GDM1 (cell line): ENCODE measurements around the gene NTNG2.
A peak's percentile ranks its signal among the peaks of the same experiment; 100 is the strongest.
"Not testable (repeated sequence)": the region's sequence is repeated elsewhere in the genome, so short reads cannot be mapped to it uniquely, and the experiment has no call there.

Experiments
- DNase-seq: peaks from one replicate; lab custom pipeline; 2025; lab: John Stamatoyannopoulos, UW

The NTNG2 gene, protein sequence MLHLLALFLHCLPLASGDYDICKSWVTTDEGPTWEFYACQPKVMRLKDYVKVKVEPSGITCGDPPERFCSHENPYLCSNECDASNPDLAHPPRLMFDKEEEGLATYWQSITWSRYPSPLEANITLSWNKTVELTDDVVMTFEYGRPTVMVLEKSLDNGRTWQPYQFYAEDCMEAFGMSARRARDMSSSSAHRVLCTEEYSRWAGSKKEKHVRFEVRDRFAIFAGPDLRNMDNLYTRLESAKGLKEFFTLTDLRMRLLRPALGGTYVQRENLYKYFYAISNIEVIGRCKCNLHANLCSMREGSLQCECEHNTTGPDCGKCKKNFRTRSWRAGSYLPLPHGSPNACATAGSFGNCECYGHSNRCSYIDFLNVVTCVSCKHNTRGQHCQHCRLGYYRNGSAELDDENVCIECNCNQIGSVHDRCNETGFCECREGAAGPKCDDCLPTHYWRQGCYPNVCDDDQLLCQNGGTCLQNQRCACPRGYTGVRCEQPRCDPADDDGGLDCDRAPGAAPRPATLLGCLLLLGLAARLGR

DNA sequence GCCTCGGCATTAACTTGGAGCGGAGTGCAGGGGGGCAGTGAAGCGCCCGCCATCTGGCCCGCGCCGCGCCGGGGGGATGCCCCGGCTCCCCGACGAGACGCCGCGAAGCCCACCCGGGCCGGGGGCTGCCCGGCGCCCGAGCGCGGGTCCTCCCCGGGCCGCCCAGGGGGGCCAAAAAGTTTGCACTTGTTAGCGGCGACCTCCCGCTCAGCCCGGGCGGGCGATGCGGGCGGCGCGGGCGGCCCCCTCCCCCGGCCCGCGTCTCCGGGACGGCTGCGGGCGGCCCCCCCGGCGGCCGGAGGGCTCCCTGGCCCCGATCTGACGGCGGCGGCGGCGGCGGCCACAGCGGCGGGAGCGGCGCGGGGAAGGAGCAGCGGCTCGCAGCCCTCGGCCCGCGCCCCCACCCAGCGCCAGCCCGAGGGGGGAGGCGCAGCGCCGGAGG lies at the start of gene NTNG2:
TSS of gene NTNG2 (plus strand) at position 316 of the 442 bp plus-strand sequence. CDS start 4,774 bp downstream, outside the sequence.
- DNase-seq, result no peak

DNA sequence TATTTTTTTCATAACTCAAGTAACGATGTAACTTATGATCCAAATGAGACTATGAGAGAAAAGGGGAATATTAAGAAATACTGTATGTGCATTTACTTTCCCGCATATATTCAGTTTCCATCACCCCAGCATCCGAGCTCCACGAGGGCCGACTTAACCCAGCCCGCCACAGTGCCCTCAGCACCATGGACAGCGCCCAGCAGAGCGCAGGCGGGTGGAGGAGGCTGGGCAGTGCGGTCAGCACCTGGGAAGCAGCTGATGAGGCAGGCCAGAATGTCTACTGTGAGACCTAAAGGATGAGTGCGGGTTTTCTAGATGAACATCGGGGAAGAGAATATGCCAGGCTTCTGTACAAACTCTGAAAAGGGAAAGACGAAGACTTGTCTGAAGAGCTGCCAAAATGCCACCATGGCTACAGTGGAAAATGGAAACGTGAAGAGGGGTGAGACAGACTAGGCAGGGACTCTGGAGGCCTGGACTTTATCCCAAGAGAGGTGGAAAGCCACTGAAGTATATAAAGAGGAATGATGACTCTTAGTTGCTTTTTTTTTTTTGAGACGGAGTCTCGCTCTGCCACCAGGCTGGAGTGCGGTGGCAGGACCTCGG lies 47.7 kb upstream of the NTNG2 start:
- DNase-seq, result peak; percentile 0

DNA sequence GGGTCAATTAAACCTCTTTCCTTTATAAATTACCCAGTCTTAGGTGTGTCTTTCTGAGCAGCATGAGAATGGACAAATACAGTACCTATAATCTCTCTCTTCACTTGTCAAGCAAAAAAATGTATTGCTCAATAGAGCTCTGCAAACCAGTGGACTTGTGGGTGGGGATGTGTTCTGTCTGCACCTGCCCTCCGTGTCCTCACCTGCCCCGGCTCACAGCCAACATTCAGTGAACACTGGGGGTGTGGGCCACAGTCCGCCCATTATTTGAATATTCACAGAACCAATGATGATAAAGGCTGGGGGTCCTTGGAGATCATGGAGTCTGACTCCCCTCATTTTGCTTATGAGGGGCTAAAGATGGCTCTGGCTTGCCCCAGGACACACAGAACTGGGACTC lies 45.3 kb upstream of the NTNG2 start:
- no peak for DNase-seq

DNA sequence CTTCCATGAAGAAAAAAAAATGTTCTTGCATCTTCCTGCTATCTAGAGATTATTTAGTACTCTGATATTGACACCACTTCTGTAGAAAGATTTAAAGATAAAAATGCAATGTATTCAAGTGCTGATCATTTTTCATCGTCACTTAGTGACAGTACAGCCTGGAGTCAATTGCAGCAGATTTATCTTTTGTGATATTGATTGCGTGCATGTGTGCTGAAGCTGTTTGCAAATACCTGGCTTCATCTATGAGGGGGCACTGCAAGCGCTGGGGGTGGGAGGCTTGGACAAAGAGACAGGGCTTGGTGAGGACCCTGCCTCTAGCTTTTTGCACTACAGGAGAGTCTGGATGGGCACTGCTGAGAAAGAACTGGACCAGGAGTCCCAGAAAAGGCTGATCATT lies 44.2 kb upstream of the NTNG2 start:
- no peak for DNase-seq

DNA sequence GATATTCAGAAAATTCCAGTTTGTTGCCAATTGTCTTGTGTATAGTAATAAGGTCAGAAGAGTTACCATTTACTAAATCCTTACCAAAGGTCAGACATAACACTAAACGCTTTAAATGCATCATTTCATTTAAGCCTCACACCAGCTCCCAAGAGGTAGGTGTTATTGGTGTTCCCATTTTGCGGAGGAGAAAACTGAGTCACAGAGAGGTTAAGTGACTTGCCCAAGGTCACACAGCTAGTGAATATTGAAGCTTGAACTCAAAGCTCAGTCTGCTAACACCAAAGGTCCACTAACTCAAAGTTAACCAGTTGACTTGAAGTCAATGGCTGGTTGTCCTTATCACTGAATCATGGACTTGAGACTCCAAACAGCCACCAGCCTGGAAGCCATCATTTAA lies 40.8 kb upstream of the NTNG2 start:
- no peak for DNase-seq

DNA sequence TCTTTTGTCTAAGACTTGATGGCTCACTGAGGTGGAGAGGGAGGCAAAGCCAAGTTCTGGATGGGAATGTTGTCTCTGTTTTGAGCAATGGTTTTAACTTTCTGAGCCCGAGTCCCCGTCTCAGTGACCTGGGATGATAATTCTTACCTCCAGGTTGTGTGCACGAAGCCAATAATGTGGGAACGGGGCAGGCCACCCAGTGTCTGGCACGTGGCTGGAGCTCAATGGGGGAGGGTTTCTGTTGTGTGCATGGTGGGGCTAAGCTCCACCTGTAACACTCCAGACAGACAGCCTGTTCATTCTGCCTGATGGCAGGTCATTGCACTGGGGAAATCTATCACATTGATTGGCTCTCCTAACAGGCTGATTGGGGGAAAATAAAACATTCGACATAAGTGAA lies 37.1 kb upstream of the NTNG2 start:
- no peak for DNase-seq

DNA sequence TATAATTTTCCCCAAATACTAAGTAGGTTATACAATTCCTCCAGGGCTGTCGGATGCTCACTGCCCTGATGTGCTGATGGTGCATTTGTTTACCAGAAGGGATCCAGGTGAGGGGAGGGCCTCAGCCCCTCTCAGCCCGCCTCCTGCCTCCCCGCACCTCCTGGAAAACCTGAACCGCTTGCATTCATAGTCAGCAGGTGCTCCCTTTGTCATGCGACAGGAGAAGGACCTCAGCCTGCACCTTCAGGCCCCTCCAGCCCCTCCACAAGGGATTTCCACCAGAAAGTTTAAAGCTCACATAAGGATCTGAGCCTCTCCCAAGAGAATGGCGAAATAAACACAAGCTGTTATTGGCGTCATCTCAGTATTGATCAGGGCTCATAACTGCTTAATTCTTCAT lies 36.5 kb upstream of the NTNG2 start:
- DNase-seq, result no peak

DNA sequence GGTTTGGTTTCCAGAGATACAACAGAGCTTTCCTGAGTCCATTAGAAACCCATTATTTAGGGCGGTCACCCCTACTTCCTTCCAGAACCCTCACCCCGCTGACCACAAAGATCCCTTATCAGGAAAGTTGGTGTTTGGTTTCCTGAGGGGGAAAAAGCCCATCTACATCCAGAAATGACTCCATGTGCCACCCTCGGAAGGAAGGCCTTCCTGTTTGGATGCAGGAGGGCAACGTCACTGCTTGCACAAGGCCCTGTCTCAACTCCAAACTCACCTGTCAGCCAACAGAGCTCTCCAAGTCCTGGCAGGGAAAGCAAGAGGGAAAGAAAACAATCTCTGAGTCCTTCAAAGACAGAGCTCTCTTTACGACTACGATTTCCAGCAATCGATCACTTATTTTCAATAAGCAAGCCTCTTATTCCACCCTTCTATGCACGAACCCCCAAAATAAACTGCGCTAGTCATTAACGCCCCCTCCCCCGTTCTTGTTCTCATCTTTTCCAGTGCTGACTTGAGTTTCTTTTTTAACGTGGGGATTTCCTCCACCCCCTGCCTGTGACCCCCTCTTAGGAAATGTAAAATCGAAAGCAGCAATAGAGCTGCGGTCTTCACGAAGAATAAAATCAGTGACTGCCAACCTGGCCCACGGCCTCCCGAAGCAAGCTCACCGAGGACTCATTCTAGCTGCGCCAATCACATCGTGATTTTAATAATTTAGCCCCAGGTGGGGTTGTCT lies 35.7 kb upstream of the NTNG2 start:
- DNase-seq, result no peak

DNA sequence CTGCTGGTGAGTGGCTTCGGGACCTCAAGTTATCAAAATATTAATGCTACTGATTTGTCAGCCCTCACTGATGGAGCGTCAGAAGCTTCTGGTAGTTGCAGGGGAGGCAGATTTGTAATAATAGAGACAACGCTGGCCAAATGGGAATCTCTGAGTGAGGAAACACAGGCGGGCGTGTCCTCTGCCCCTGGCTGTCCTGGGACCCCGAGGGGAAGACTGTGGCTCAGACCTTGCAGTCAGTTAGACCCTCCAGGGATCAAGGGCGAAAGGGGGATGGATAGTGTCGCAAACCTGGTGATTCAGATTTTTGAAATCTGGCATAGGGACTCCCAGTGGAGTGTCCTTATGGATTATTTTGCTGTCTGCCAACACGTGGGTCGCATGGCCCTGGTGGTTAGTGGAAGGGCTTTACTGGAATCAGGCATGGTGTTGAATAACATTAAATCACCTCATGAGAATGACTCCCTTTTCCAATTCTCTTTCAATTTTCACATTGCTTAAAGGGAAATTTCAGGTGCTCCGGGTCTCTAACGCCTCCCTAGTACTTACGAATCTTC lies 35.1 kb upstream of the NTNG2 start:
- no peak for DNase-seq

DNA sequence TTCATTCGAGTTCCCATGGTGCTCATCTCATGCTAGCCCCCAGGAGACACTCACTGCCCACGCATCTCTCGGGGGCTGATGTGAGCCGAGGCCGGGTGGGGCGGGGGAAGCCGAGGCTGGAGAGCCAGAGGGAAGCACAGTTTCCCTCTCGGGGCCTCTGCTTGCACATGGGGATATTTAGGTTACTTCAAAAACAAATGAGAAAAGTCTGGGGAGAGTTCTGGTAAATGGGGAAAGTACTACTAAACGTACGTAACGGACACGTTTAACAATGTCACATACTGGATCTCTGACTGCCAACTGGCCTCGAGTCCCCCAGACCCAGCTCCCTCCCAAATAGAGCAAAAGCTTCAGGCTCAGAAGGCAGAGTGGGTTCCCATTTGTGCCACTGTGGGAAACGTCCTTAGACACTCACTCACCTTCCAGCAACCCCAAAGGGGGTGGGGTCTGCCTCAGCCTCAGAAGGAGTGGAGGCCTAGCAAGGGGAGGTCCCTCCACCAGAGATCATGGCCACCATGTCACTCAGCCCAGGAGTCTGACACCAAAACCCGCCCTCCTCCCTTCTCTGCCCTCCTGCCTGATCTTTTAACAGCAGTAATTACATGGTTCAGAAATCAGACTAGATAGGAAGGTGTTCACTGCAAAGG lies 33.8 kb upstream of the NTNG2 start:
- no peak for DNase-seq

DNA sequence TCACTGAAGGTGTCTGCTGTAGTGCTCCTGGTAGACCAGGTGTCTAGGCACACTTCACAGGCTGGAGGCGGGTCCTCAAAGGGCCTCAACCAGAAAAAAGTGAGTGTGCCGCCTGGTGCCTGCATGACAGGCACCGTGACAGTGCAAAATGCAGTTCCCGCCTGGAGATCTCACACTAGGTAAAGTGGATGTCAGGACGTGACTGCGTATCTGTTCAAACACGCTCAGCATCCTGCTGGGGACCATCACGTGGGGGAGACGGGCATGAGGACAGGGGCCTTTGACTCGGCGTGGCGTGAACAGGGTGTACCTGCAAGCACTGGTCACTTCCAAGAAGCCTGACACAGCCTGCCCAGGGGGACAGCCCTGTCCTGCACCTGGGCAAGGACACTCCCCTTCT lies 32.3 kb upstream of the NTNG2 start:
- DNase-seq, result no peak

DNA sequence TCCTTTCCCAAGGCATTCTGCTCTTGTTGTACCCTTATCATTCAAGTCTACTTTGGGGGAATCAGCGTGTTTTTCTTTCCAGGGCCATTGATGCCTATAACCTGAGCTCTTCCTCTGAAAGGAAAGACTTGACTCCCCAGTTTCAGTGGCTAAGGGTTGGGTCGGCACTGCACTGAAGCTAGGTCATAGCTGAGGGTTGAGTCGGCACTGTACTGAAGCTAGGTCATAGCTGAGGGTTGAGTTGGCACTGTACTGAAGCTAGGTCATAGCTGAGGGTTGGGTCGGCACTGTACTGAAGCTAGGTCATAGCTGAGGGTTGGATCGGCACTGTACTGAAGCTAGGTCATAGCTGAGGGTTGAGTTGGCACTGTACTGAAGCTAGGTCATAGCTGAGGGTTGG lies 27.8 kb upstream of the NTNG2 start:
- DNase-seq, result not testable (repeated sequence)

DNA sequence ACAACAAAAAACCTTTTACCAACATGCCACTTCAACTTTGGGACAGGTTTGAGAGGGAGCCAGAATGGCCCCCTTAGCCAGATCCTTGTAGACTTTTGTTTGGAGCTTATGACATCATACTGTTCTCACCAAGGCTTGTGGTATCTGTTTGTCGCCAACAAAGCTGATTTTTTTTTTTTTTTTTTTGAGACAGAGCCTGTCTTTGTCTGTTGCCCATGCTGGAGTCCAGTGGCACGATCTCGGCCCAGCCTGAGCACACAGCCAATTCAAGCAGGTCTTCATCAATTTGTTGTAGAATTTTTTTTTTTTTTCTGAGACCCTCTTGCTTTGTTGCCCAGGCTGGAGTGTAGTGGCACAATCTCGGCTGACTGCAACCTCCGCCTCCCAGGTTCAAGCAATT lies 26.4 kb upstream of the NTNG2 start:
- no peak for DNase-seq

DNA sequence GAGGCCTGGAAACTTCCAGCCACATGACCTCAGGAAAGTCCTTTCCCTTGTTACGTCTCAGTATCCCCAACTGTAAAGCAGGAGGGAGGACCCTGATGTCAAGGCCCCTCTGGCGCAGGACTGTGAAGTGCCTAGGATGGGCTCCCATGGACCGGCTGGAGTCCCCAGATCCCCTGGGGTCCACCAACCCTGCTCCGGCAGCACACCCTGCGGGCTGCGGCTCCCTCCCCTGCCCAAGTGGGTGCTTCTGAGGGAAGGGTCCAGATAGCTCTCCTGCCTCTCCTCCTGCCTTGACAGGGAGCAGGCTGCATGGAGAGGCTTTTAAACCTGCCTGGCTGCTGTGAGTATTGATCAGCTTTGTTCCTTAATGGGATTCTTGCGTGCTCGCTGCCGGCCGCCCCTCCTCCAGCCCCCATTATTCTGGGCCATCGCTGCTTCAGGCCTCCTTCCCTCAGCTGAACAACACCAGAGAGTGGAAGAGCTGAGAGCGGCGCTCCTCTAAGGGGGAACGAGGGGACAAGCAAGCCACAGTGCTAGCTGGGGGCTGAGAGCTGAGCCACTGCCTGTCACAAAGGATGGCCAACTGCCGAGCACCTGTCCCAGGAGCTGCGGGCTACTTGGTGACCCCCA lies 25.6 kb upstream of the NTNG2 start:
- no peak for DNase-seq

DNA sequence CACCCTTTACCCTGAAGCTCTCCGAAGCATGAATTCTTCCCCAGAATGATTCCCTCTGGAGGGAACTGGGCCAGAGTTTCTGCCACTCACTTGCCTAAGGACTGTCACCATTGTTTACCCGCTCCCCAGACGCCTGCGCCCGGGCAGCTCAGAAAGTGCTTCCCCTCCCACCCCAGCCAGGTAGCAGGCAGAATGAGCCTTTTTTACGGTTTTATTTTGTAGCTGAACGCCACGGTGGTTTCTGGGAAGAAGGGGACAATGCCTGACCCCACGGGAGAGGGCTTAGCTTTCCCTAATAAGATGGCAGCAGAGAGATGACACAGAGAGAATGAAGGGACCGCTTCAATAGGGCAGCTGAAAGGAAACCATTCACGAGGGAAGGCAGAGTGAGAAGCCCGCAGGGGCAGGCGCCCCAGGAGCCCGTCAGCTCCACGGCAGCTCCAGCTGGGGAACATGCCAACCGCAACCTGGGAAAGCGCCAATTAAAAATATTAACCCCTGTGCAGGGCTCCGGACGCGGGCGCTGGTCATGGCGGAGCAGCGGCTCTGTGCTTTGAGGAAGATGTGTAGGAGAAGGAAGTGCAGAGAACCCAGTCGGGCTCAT lies 20.4 kb upstream of the NTNG2 start:
- no peak for DNase-seq

DNA sequence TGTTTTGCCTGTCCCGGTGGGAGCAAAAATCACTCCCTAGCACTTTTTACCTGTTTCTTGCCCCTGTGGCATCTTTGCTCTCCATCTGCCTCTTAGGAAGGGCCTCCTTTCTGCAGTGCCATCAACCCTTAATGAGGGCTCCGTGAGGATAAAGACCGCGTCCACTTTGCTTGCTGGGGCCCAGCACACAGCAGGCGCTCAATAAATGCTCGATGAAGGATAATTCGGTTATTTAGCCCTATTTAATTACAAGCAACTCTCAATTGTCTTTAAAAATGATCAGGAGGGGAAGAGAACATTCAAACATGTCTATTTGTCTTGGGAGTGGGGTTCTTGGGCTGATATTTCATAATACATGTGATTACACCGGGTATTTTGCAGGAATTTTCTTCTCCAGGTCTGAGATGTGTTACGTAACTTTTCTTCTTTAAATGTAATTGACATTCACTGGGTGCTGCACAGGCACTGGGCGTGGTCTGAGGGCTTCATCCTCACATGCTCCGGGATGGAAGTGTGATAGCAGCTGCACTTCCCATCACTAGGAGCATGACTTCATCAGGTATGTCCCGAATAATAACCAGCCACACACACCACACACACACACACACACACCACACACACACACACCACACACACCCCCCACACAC lies 19.8 kb upstream of the NTNG2 start:
- DNase-seq, result no peak

DNA sequence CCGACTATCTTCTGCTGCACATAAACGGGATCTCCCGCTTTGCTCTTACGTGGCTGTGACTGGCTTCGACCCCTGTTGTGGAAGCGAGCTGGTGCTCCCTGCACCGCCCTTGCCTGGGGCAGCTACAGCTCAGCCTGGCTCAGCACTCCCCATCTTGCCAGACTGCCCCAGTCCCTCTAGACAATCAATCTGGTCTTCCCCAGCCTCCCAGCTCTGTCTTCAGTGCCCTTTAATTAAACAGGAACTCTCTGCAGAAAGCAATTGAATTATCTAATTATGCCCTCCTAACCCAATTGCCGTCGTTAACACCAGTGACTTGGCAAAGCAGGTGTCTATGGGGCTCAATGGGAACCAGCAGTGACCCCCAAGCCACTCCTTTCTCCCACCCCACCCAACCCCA lies 18.9 kb upstream of the NTNG2 start:
- no peak for DNase-seq

DNA sequence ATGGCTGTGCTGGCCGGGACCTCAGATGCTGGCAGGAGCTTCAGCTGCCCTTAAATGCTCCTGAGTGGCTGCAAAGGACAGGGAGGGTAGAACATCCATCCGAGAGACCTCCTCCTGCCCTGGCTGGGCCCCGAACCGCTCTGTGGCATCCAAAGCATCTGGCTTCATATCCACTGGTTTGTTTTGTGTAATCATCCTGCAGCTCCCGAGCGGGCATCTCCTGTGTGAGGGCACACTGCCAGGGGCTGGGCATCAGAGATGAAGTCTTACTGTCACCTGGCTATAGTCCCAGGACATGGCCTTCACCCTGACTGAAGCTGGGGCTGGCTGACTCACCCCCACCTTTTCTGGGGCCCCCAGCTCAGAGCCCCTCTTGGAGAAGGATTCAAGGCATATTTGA lies 18.5 kb upstream of the NTNG2 start:
- no peak for DNase-seq

DNA sequence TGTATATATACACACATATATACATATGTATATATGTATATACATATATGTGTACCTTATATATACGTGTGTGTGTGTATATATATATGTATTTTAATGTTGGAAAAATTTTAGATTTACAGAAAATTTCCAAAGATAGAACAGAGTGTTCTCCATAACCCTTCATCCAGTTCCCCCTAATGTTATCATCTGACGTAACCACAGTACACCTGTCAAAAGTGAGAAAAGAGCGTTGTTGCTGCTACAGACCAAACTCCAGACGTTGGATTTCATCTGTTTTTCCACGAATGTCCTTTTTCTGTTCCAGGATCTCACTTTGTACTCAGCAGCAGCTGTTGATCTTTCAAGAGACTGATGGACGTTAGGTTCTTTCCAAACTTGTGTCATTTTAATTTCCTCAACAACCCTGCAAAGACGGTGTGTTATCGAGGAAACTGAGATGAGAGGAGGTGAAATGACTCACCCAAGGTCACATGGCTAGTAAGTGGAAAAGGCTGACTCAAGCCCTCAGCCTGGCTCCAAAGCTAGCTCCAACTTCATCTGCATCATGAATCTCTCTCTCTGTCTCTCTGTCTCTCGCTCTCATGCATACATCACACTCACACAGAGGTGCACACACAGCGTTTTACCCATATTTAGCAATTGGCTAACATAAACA lies 17.0 kb upstream of the NTNG2 start:
- no peak for DNase-seq

DNA sequence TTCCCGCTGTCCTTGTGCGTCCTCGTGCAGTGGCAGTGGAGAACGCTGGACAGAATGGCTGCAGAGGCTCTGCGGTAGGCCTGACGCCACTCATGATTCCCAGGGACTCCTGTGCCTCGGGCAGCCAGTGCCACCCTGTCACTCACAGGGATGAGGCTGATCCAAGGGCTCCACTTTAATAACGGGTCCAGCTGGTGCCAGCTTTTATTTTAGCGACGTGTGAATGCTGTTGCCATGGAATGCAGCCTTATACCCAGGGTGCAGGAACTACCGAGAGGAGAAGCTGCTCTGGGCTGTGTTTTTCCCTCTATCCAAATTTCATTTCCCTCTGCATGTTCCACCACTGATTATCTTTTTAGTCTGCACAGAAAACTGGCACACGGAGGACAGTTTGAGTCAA lies 15.8 kb upstream of the NTNG2 start:
- no peak for DNase-seq
